ENCODE measurements around the gene UGT1A5.

- no peak for TF ChIP-seq ZNF571 (tag by site-specific recombination; IDR thresholded peaks at IDR 0.05)
- TF ChIP-seq, protein P1, sequence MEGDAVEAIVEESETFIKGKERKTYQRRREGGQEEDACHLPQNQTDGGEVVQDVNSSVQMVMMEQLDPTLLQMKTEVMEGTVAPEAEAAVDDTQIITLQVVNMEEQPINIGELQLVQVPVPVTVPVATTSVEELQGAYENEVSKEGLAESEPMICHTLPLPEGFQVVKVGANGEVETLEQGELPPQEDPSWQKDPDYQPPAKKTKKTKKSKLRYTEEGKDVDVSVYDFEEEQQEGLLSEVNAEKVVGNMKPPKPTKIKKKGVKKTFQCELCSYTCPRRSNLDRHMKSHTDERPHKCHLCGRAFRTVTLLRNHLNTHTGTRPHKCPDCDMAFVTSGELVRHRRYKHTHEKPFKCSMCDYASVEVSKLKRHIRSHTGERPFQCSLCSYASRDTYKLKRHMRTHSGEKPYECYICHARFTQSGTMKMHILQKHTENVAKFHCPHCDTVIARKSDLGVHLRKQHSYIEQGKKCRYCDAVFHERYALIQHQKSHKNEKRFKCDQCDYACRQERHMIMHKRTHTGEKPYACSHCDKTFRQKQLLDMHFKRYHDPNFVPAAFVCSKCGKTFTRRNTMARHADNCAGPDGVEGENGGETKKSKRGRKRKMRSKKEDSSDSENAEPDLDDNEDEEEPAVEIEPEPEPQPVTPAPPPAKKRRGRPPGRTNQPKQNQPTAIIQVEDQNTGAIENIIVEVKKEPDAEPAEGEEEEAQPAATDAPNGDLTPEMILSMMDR (tag by site-specific recombination; IDR thresholded peaks at IDR 0.05): no peak
- no peak for TF ChIP-seq ZNF341 (tag by site-specific recombination; IDR thresholded peaks at IDR 0.05; ENCODE audit: low read depth)
- TF ChIP-seq ZNF596 (tag by site-specific recombination; IDR thresholded peaks at IDR 0.05): no peak
- TF ChIP-seq ZNF530 (tag by site-specific recombination; IDR thresholded peaks at IDR 0.05; ENCODE audit: low read depth): no peak
- TF ChIP-seq ZNF274 (IDR thresholded peaks at IDR 0.05; ENCODE audit: low read length): no peak
- no peak for TF ChIP-seq ZNF274 (tag by site-specific recombination; IDR thresholded peaks at IDR 0.05; ENCODE audit: borderline replicate concordance)
- no peak for TF ChIP-seq KLF10 (tag by site-specific recombination; IDR thresholded peaks at IDR 0.05)
- no peak for TF ChIP-seq SP2 (tag by site-specific recombination; IDR thresholded peaks at IDR 0.05)
- TF ChIP-seq ZBTB1 (tag by site-specific recombination; IDR thresholded peaks at IDR 0.05): no peak
- TF ChIP-seq, protein P2, sequence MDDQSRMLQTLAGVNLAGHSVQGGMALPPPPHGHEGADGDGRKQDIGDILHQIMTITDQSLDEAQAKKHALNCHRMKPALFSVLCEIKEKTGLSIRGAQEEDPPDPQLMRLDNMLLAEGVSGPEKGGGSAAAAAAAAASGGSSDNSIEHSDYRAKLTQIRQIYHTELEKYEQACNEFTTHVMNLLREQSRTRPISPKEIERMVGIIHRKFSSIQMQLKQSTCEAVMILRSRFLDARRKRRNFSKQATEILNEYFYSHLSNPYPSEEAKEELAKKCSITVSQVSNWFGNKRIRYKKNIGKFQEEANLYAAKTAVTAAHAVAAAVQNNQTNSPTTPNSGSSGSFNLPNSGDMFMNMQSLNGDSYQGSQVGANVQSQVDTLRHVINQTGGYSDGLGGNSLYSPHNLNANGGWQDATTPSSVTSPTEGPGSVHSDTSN (CRISPR knock-in tag; IDR thresholded peaks at IDR 0.05): no peak
- no peak for TF ChIP-seq ZNF155 (tag by site-specific recombination; IDR thresholded peaks at IDR 0.05)
Measured at GRCh38 chr2:233800208-233800607, 87.5 kb downstream of the UGT1A5 start.

All from HEK293 (cell line).